C4-2B (cell line): Measurements from ENCODE around the gene FBXL17.

Source experiments
- CTCF ChIP-seq: fragments of 450-650 bp; conservative IDR thresholded peaks from 2 replicates; pipeline ENCODE4 v1.5.1; 2017; ENCODE audit warnings: mild to moderate bottlenecking
- ZFX ChIP-seq: fragments of 450-650 bp; IDR thresholded peaks from 2 replicates; pipeline ENCODE4 v1.6.1; 2017

- TF ChIP-seq CTCF (no peak), ZFX (no peak)
These were observed 40.0 kb downstream of the FBXL17 start for GRCh38 chr5:108341866-108342265.
